Measurements from ENCODE around the gene OTULIN.

DNA sequence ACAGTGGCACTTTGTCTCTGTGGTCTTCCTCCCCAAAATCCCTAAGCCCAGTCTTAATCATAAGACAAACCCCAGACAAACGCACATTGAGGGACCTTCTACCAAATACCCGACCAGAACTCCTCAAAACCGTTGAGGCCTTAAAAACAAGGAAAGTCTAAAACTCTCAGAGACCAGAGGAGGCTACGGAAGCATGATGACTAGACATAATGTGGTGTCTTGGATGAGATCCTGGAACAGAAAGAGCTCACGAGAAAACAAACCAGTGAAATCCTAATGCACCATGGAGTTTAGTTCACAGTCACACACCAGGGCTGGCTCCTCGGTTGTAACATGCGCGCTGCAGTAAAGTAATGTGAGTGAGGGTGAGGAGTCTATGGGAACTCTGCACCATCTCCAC is 58.4 kb downstream of the OTULIN start:
- TF ChIP-seq, protein P1, sequence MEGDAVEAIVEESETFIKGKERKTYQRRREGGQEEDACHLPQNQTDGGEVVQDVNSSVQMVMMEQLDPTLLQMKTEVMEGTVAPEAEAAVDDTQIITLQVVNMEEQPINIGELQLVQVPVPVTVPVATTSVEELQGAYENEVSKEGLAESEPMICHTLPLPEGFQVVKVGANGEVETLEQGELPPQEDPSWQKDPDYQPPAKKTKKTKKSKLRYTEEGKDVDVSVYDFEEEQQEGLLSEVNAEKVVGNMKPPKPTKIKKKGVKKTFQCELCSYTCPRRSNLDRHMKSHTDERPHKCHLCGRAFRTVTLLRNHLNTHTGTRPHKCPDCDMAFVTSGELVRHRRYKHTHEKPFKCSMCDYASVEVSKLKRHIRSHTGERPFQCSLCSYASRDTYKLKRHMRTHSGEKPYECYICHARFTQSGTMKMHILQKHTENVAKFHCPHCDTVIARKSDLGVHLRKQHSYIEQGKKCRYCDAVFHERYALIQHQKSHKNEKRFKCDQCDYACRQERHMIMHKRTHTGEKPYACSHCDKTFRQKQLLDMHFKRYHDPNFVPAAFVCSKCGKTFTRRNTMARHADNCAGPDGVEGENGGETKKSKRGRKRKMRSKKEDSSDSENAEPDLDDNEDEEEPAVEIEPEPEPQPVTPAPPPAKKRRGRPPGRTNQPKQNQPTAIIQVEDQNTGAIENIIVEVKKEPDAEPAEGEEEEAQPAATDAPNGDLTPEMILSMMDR (optimal IDR thresholded peaks at IDR 0.05 in 1 of 3, IDR thresholded peaks at IDR 0.05 in 1 of 3, conservative IDR thresholded peaks at IDR 0.05 in 1 of 3; ENCODE audit: extremely low read depth in 1 of 3, insufficient read depth in 2 of 3, low read length in 3 of 3) = no peak
- TF ChIP-seq EZH2 (IDR thresholded peaks at IDR 0.05; ENCODE audit: low read length) = no peak
